NCI-H748 (cell line): ENCODE data around the gene ZNF169.
"Not testable (repeated sequence)": the region's sequence is repeated elsewhere in the genome, so short reads cannot be mapped to it uniquely, and the experiment has no call there.

ENCODE experiments used
- DNase-seq: peaks from one replicate; lab custom pipeline; 2025; ENCODE audit not compliant: unreplicated experiment; lab: John Stamatoyannopoulos, UW

ZNF169 gene

GRCh38 chr9:94259077-94259862, at the start of gene ZNF169:
TSS of gene ZNF169 (plus strand) at chr9:94259298. CDS start at chr9:94278813, 19,515 bp downstream.
- DNase-seq, result peak; percentile 92

- peak; percentile 20 for DNase-seq
These were observed 48.2 kb upstream of the ZNF169 start for GRCh38 chr9:94210616-94211603.

GRCh38 chr9:94212091-94212490, 47.0 kb upstream of the ZNF169 start:
- no peak for DNase-seq

GRCh38 chr9:94212531-94212930, 46.6 kb upstream of the ZNF169 start:
- no peak for DNase-seq

- peak; percentile 82 for DNase-seq
These were observed 45.5 kb upstream of the ZNF169 start for GRCh38 chr9:94213511-94214124.

- DNase-seq, result no peak
These were observed 36.2 kb upstream of the ZNF169 start for GRCh38 chr9:94222870-94223269.

GRCh38 chr9:94225413-94225812, 33.7 kb upstream of the ZNF169 start:
- DNase-seq, result not testable (repeated sequence)

GRCh38 chr9:94228616-94229015, 30.5 kb upstream of the ZNF169 start:
- DNase-seq, result peak; percentile 16

- DNase-seq, result no peak
These were observed 26.7 kb upstream of the ZNF169 start for GRCh38 chr9:94232428-94232827.

- DNase-seq, result not testable (repeated sequence)
These were observed 18.0 kb upstream of the ZNF169 start for GRCh38 chr9:94241098-94241497.

- DNase-seq, result no peak
These were observed 13.4 kb upstream of the ZNF169 start for GRCh38 chr9:94245651-94246050.

- peak; percentile 47 for DNase-seq
These were observed 8.6 kb upstream of the ZNF169 start for GRCh38 chr9:94250456-94250855.

- no peak for DNase-seq
These were observed 3.1 kb upstream of the ZNF169 start for GRCh38 chr9:94256007-94256406.

- DNase-seq, result not testable (repeated sequence)
These were observed 6.7 kb downstream of the ZNF169 start for GRCh38 chr9:94265626-94266402.

- no peak for DNase-seq
These were observed 10.2 kb downstream of the ZNF169 start for GRCh38 chr9:94269264-94269663.

- DNase-seq, result no peak
These were observed 10.9 kb downstream of the ZNF169 start for GRCh38 chr9:94270009-94270408.

GRCh38 chr9:94277029-94277428, 17.9 kb downstream of the ZNF169 start:
- DNase-seq, result not testable (repeated sequence)

GRCh38 chr9:94277885-94278536, 18.9 kb downstream of the ZNF169 start:
- DNase-seq, result no peak

GRCh38 chr9:94280409-94280989, 21.4 kb downstream of the ZNF169 start:
- DNase-seq, result no peak

- DNase-seq, result no peak
These were observed 22.0 kb downstream of the ZNF169 start for GRCh38 chr9:94281101-94281500.
